WTC11 (cell line): Measurements from ENCODE around the gene GCFC2. TPM values are rescaled to one million over a fixed set of nuclear protein-coding genes. Genes with fewer than 3 reads are reported as not detected.

Experiments
- ATAC-seq: fragments of 200-7000 bp; cut with Tn5 transposase; 2 replicates; pipeline ENCODE4 v1.10.0; 2021; ENCODE audit warnings: mild to moderate bottlenecking, moderate library complexity
- CTCF ChIA-PET: fragments of 300-600 bp; sonication (Branson Sonifier 250); formaldehyde crosslinking; loops from one replicate; lab custom pipeline; 2021; ENCODE audit warnings: antibody characterized with exemption; lab: Charles Lee
- POLR2A ChIA-PET: fragments of 350-600 bp; sonication (Branson Sonifier 250); formaldehyde crosslinking; loops from one replicate; lab custom pipeline; 2021; ENCODE audit warnings: antibody characterized with exemption; lab: Charles Lee
- DNase-seq: peaks from one replicate; pipeline ENCODE4 v3.0.0; 2021; ENCODE audit warnings: low spot score
- H3K27ac Mint-ChIP-seq: 2 replicates; pipeline ENCODE4 v1.8.0; 2021; ENCODE audit warnings: mixed read lengths
- H3K27me3 Mint-ChIP-seq: 2 replicates; pipeline ENCODE4 v1.8.0; 2021; ENCODE audit warnings: low read depth, mild to moderate bottlenecking, moderate library complexity, mixed read lengths
- H3K36me3 Mint-ChIP-seq: 2 replicates; pipeline ENCODE4 v1.8.0; 2021; ENCODE audit warnings: mixed read lengths
- H3K4me1 Mint-ChIP-seq: 2 replicates; pipeline ENCODE4 v1.8.0; 2022; ENCODE audit warnings: mixed read lengths
- H3K4me3 Mint-ChIP-seq: 2 replicates; pipeline ENCODE4 v1.8.0; 2021; ENCODE audit warnings: mild to moderate bottlenecking, moderate library complexity, mixed read lengths
- H3K9me3 Mint-ChIP-seq: 2 replicates; pipeline ENCODE4 v1.8.0; 2021; ENCODE audit warnings: mixed read lengths
- ATF1 ChIP-seq: sonication (generic); formaldehyde crosslinking; IDR thresholded peaks from 2 replicates; pipeline ENCODE4 v1.8.1; 2023; ENCODE audit warnings: mild to moderate bottlenecking, moderate library complexity, missing genetic modification reagents
- CREB1 ChIP-seq: sonication (generic); formaldehyde crosslinking; IDR thresholded peaks from 2 replicates; pipeline ENCODE4 v1.8.0; 2023; ENCODE audit warnings: mild to moderate bottlenecking, missing genetic modification reagents
- EMX1 ChIP-seq: fragments of 250-450 bp; sonication (Bioruptor Pico); IDR thresholded peaks from 2 replicates; pipeline ENCODE4 v1.8.0; 2021; ENCODE audit warnings: mild to moderate bottlenecking
- ETV6 ChIP-seq: sonication (generic); formaldehyde crosslinking; IDR thresholded peaks from 2 replicates; pipeline ENCODE4 v1.8.1; 2022; ENCODE audit warnings: mild to moderate bottlenecking, missing genetic modification reagents
- FOXJ3 ChIP-seq: sonication (generic); formaldehyde crosslinking; IDR thresholded peaks from 2 replicates; pipeline ENCODE4 v1.9.0; 2021; ENCODE audit warnings: missing genetic modification reagents, mild to moderate bottlenecking, borderline replicate concordance
- IRF2 ChIP-seq: sonication (generic); formaldehyde crosslinking; IDR thresholded peaks from 2 replicates; pipeline ENCODE4 v1.8.0; 2022; ENCODE audit warnings: low read depth, missing genetic modification reagents, borderline replicate concordance
- NFATC4 ChIP-seq: fragments of 250-450 bp; sonication (Bioruptor Pico); IDR thresholded peaks from 2 replicates; pipeline ENCODE4 v1.9.0; 2021; ENCODE audit warnings: mild to moderate bottlenecking
- NFYB ChIP-seq: sonication (generic); formaldehyde crosslinking; conservative IDR thresholded peaks from 2 replicates; pipeline ENCODE4 v1.8.0; 2022; ENCODE audit warnings: low read depth, missing genetic modification reagents
- OVOL2 ChIP-seq: fragments of 250-450 bp; sonication (Bioruptor Pico); IDR thresholded peaks from 2 replicates; pipeline ENCODE4 v1.9.0; 2021; ENCODE audit warnings: mild to moderate bottlenecking, borderline replicate concordance
- SP1 ChIP-seq: sonication (generic); formaldehyde crosslinking; conservative IDR thresholded peaks from 2 replicates; pipeline ENCODE4 v1.8.1; 2022; ENCODE audit warnings: missing genetic modification reagents
- TEAD1 ChIP-seq: sonication (generic); formaldehyde crosslinking; IDR thresholded peaks from 2 replicates; pipeline ENCODE4 v1.8.0; 2022; ENCODE audit warnings: mild to moderate bottlenecking, missing genetic modification reagents
- TEAD4 ChIP-seq: sonication (generic); formaldehyde crosslinking; IDR thresholded peaks from 2 replicates; pipeline ENCODE4 v1.8.0; 2022; ENCODE audit warnings: mild to moderate bottlenecking, missing genetic modification reagents
- ZNF317 ChIP-seq: sonication (generic); formaldehyde crosslinking; IDR thresholded peaks from 2 replicates; pipeline ENCODE4 v1.8.1; 2023; ENCODE audit warnings: low read depth, mild to moderate bottlenecking, moderate library complexity, missing genetic modification reagents, borderline replicate concordance
- ZNF416 ChIP-seq: fragments of 250-450 bp; sonication (Bioruptor Pico); IDR thresholded peaks from 2 replicates; pipeline ENCODE4 v1.9.0; 2021; ENCODE audit warnings: mild to moderate bottlenecking, inconsistent platforms
- total RNA-seq: library from RNA; stranded (reverse); gene quantifications from 3 replicates; pipeline ENCODE4 v1.2.3, GENCODE V29; 2021
- TF ChIP-seq, protein P1 (sequence below): sonication (generic); formaldehyde crosslinking; IDR thresholded peaks from 2 replicates; pipeline ENCODE4 v1.8.1; 2023; ENCODE audit warnings: mild to moderate bottlenecking, missing genetic modification reagents, moderate library complexity
- TF ChIP-seq, protein P2 (sequence below): sonication (generic); formaldehyde crosslinking; IDR thresholded peaks from 2 replicates; pipeline ENCODE4 v1.8.0; 2022; ENCODE audit warnings: mild to moderate bottlenecking, missing genetic modification reagents
- TF ChIP-seq, protein P3 (sequence below): fragments of 250-450 bp; sonication (Bioruptor Pico); IDR thresholded peaks from 2 replicates; pipeline ENCODE4 v1.8.0; 2021; ENCODE audit warnings: mild to moderate bottlenecking
- TF ChIP-seq, protein P4 (sequence below): sonication (generic); formaldehyde crosslinking; conservative IDR thresholded peaks from 2 replicates; pipeline ENCODE4 v1.8.1; 2023; ENCODE audit warnings: mild to moderate bottlenecking, low read depth, missing genetic modification reagents, moderate library complexity
- TF ChIP-seq, protein P5 (sequence below): fragments of 250-450 bp; sonication (Bioruptor Pico); IDR thresholded peaks from 2 replicates; pipeline ENCODE4 v1.9.0; 2021; ENCODE audit warnings: moderate library complexity, mild to moderate bottlenecking, inconsistent platforms, borderline replicate concordance
- TF ChIP-seq, protein P6 (sequence below): fragments of 250-450 bp; sonication (Bioruptor Pico); IDR thresholded peaks from 2 replicates; pipeline ENCODE4 v1.9.0; 2021; ENCODE audit warnings: mild to moderate bottlenecking, borderline replicate concordance

GCFC2 gene
- total RNA-seq, 1 experiment from 2014 or later, result 14.4 TPM

DNA sequence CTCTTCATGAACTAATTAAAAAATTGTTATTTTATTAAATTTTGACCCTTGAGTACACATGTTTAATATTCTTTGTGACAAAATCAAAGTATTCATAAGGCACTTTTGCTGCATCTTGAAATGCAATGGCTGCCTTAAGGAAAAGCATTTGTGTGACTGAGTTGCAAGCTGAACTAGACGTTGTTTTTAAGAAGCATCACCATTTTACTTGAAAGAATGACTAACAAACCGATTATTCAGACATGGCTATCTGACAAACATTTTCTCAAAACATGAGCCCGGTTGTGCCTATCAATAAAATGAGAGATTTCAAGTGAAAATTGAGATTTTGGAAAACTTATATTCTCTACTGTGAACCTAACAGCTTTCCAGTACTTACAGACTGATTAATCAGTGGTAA lies 2.8 kb downstream of the GCFC2 start:
- peaks cover 16% of the 10 kb centered on the region for H3K4me1 Mint-ChIP-seq
- H3K27me3 Mint-ChIP-seq, result no peaks in the 10 kb centered on the region
- H3K36me3 Mint-ChIP-seq, result peaks cover 29% of the 10 kb centered on the region
- ChIA-PET POLR2A (no interaction called here), CTCF (interaction anchor here (1.4 kb wide), 1 partner anchor 127 kb away, joined by 3 read pairs; no protein-coding TSS in a partner anchor)
- H3K9me3 Mint-ChIP-seq, result peaks cover 7% of the 10 kb centered on the region
- H3K4me3 Mint-ChIP-seq, result 0 out of 2 replicates have a peak overlapping the region, but pooled peaks have one; percentile 35
- ATAC-seq, result no peak
- no peak overlapping the region for H3K27ac Mint-ChIP-seq
- TF ChIP-seq CREB1 (no peak), NFATC4 (CRISPR knock-in tag) (no peak), TEAD1 (CRISPR knock-in tag) (no peak), ZNF317 (no peak), NFYB (CRISPR knock-in tag) (no peak), EMX1 (CRISPR knock-in tag) (no peak), ETV6 (CRISPR knock-in tag) (no peak), FOXJ3 (CRISPR knock-in tag) (no peak), OVOL2 (CRISPR knock-in tag) (no peak), SP1 (CRISPR knock-in tag) (no peak), ATF1 (no peak), ZNF416 (CRISPR knock-in tag) (no peak), IRF2 (no peak), TEAD4 (CRISPR knock-in tag) (no peak)
- TF ChIP-seq, protein P1, sequence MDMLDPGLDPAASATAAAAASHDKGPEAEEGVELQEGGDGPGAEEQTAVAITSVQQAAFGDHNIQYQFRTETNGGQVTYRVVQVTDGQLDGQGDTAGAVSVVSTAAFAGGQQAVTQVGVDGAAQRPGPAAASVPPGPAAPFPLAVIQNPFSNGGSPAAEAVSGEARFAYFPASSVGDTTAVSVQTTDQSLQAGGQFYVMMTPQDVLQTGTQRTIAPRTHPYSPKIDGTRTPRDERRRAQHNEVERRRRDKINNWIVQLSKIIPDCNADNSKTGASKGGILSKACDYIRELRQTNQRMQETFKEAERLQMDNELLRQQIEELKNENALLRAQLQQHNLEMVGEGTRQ, result no peak
- TF ChIP-seq, protein P2, sequence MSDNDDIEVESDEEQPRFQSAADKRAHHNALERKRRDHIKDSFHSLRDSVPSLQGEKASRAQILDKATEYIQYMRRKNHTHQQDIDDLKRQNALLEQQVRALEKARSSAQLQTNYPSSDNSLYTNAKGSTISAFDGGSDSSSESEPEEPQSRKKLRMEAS (CRISPR knock-in tag), result no peak
- TF ChIP-seq, protein P3, sequence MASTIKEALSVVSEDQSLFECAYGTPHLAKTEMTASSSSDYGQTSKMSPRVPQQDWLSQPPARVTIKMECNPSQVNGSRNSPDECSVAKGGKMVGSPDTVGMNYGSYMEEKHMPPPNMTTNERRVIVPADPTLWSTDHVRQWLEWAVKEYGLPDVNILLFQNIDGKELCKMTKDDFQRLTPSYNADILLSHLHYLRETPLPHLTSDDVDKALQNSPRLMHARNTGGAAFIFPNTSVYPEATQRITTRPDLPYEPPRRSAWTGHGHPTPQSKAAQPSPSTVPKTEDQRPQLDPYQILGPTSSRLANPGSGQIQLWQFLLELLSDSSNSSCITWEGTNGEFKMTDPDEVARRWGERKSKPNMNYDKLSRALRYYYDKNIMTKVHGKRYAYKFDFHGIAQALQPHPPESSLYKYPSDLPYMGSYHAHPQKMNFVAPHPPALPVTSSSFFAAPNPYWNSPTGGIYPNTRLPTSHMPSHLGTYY, result no peak
- TF ChIP-seq, protein P4, sequence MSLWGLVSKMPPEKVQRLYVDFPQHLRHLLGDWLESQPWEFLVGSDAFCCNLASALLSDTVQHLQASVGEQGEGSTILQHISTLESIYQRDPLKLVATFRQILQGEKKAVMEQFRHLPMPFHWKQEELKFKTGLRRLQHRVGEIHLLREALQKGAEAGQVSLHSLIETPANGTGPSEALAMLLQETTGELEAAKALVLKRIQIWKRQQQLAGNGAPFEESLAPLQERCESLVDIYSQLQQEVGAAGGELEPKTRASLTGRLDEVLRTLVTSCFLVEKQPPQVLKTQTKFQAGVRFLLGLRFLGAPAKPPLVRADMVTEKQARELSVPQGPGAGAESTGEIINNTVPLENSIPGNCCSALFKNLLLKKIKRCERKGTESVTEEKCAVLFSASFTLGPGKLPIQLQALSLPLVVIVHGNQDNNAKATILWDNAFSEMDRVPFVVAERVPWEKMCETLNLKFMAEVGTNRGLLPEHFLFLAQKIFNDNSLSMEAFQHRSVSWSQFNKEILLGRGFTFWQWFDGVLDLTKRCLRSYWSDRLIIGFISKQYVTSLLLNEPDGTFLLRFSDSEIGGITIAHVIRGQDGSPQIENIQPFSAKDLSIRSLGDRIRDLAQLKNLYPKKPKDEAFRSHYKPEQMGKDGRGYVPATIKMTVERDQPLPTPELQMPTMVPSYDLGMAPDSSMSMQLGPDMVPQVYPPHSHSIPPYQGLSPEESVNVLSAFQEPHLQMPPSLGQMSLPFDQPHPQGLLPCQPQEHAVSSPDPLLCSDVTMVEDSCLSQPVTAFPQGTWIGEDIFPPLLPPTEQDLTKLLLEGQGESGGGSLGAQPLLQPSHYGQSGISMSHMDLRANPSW (CRISPR knock-in tag), result no peak
- TF ChIP-seq, protein P5, sequence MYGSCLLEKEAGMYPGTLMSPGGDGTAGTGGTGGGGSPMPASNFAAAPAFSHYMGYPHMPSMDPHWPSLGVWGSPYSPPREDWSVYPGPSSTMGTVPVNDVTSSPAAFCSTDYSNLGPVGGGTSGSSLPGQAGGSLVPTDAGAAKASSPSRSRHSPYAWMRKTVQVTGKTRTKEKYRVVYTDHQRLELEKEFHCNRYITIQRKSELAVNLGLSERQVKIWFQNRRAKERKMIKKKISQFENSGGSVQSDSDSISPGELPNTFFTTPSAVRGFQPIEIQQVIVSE (CRISPR knock-in tag), result no peak
- TF ChIP-seq, protein P6, sequence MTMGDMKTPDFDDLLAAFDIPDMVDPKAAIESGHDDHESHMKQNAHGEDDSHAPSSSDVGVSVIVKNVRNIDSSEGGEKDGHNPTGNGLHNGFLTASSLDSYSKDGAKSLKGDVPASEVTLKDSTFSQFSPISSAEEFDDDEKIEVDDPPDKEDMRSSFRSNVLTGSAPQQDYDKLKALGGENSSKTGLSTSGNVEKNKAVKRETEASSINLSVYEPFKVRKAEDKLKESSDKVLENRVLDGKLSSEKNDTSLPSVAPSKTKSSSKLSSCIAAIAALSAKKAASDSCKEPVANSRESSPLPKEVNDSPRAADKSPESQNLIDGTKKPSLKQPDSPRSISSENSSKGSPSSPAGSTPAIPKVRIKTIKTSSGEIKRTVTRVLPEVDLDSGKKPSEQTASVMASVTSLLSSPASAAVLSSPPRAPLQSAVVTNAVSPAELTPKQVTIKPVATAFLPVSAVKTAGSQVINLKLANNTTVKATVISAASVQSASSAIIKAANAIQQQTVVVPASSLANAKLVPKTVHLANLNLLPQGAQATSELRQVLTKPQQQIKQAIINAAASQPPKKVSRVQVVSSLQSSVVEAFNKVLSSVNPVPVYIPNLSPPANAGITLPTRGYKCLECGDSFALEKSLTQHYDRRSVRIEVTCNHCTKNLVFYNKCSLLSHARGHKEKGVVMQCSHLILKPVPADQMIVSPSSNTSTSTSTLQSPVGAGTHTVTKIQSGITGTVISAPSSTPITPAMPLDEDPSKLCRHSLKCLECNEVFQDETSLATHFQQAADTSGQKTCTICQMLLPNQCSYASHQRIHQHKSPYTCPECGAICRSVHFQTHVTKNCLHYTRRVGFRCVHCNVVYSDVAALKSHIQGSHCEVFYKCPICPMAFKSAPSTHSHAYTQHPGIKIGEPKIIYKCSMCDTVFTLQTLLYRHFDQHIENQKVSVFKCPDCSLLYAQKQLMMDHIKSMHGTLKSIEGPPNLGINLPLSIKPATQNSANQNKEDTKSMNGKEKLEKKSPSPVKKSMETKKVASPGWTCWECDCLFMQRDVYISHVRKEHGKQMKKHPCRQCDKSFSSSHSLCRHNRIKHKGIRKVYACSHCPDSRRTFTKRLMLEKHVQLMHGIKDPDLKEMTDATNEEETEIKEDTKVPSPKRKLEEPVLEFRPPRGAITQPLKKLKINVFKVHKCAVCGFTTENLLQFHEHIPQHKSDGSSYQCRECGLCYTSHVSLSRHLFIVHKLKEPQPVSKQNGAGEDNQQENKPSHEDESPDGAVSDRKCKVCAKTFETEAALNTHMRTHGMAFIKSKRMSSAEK, result no peak
- DNase-seq, result no peak
